ENCODE measurements around the gene FAM117A.

FAM117A gene

DNA sequence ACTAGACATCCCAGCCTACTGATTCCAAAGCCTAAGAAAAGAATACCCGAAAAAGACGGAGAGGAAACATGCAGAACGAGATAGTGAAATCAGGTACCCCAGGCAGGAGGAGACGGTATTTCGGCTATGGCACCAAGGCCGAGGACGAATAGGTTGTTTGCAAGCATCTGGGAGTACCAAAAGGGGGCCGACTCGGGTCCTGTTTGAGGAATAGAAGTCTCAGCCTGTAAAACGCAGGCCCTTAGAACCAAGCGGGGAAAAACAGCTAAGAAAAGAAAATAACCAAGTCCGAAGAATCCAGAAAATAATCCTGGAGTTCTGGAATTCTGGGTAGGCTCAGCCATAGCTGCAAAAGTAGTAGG is 56.7 kb downstream of the FAM117A start:
- FAIRE-seq, result no peak

DNA sequence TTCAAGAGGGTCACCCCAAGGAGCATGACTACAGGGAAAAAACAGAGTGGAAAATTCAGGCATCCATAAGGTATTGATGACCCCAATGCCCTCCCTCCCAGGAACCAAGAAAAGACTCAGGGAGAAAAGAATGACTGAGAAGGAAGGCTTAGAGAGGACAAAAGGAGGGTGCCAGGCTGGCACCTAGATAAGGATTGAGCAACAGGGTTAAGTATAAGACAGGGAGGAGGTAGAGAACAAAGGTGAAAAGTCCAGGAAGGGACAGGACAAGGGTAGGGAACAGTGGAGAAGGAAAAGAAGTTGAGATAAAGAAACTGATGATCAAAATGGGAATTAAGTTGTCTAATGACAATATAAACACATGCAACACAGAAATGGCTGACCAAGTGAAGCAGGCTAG is 58.7 kb downstream of the FAM117A start:
- FAIRE-seq, result no peak

DNA sequence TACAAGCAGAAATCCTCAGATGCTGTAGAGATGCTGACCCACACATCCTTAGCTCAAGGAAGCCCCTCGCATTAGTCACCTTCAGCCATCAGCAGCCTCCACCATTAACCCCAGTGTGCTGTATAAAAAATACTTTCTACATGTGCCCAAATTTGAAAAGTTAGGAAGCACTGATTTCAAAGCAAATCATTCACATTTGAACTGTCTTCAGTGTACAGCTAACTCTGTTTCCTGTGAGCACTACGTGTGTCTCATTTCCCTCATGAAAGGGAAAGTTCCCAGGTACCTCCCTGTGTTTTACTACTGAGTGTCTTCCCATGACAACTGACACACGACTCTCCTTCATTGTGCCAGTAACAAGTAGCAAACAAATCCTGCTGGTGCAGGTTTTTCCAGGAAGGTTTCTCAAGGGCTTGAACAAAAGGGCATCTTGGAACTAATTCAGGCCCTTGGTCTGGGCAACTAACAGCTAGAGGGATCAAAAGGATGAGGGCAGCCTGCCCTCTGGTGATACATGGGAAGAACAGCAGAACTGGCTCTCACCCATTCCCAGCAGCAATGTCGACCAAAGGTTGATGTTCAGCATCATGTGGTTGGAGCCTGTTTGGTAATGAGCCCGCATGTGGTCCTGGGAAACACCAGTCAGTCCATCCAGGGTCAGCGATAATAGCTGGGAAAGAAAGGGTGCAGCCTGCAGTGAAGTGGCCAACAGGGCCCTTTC is 60.2 kb downstream of the FAM117A start:
- peak; percentile 94 for FAIRE-seq

- no peak for FAIRE-seq
Measured at GRCh38 chr17:49700960-49701359, 63.0 kb downstream of the FAM117A start.

DNA sequence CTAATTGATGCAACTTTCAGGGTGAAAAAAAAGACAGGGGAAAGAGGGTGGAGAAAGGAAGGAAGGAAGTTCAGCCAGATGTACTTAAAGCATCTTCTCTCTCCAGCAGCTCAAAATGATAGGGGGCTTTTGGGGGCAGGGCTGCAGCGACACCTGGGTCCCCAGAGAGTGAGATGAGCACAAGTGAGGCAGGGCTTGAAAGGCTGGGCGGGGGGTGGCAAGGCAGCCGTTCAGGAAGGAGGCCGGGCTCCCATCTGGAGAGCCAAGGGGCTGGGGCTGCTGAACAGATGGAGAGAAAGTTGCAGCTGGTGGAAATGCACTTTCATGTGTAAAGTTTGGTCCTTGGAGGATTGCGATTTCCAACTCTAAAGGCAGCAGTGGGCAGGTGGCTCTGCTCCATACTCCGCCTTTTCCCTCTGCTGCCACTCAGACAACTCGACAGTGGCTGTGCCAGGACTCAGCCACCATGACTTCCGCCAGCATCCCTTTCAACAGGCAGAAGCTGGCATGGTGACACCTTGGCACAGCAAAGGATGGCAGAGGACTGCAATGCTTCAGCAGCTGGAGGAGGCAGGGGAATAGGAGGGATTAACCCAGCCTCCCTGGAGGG is 63.9 kb downstream of the FAM117A start:
- FAIRE-seq, result no peak

DNA sequence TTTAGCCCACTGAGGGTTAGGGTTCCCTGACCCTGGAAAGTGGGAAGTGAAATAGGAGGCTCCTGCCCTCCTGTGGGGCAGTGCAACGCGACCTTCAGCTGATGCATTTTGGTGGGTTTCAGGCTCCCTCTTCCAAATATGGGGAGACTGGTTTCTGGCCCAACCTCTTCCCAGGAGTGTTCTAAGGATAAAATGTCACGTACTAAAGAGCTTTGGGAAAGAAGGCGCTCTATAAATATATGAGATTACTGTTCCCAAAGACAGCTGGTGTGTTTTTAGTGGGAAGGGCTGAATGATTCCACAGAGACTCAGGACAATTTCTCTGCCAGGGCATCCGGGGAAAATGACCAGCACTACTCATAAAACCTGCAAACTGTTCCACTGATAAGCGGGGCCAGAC is 65.9 kb downstream of the FAM117A start:
- FAIRE-seq, result no peak

DNA sequence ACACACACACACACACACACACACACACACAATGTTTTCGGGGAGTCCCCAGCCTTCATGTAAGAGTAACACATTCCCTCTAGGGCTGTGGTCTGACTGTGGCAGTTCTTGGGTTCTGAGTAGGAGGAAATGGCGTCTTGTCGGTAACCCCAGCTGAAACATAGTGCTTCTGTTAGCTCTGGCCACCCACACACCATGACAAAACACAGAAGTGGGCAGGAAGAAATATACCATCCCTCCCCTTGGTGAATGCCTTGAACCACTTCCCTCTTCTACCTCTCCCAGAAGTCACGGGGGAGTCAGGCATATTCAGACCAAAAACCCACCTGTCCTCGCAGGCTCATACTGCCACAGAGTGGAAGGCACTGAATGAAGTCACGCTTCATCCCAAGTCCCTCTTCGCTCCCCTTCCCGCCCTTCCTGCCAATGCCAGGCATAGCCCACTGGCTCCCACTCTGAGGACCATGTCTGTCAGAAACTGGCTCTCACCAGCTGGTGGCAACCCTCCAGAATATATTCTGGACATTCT is 67.6 kb downstream of the FAM117A start:
- FAIRE-seq, result no peak

GRCh38 chr17:49695698-49696232 is 68.2 kb downstream of the FAM117A start:
- no peak for FAIRE-seq

DNA sequence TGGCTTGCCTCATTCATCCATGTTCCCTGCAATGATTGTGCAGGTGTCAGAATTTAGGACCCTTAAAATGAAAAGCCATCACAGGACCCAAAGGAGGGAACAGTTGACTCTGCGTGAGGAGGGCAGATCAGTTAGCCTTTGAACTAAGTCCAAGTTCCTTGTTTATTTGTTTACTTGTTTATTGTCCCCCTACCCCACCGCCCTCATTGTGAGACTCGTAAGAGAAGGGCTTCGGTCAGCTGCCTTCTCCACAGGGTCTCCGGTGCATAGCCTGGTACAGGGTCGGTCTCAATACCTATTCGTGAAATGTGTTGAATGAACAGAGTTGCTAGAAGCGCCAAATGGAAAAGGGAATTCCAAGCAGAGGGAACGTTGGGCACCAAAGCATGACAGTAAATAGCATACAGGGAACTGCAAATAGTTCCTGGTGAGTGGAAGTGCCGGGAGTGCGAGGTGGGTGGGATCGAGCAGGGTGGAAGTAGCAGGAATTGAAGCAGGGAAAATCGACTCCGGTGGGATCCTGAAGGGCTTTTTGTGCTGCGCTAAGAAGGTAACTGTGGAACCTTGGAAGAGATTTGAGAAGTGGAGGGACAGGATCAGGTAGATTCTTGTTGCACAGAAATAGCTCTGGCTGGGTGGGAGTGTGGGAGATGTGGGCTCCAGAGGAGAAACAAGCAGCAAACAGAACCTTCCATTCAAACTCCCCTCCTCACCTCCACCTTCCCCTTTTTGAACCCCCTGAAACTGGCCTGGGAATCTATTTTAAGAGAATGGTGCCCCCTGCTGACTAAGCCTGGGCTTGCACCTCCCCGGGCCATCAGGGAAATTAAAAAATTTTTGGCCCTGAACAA is 68.9 kb downstream of the FAM117A start:
- peak; percentile 92 for FAIRE-seq

DNA sequence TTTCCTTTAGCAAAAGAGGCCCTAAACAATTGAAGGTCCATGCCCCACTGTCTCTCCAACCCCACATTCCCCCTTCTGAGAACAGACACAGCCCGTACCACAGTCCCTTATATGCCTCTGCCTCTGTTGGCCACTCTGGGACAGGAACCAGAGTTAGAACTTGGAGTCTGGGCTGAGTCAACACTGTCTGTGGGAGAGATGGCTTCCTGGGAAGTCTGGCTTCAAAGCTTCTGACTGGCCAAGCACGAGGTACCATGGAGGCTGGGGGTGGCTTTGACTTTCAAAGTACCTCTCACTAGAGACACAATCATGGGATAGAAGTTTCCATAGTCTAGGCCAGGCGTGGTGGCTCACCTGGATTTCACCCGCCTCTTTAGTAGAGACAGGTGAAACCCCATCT is 71.2 kb downstream of the FAM117A start:
- FAIRE-seq, result no peak

DNA sequence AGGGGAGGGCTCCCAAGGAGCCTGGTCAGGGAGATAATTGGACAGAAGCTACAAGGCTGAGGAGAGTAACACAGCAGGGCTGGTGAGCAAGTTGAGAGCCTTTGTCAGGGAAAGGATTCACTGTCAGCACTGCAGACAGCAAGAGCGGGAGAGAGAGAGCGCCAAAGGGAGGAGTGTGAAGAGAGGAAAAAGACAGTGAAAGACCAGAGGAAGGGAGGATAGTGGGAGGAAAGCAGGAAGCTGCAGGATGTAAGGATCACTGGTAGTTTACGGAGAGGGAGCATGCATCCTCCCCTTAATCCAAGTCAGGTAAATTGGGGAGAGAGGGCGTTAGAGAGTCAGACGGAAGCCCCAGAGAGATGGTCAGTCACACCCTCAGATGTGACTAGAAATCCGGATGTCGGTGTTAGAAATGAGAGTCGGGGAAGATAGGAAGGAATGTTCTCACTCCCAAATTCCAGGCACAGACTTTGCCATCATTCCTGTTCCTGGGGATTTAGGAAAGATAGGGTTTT is 72.2 kb downstream of the FAM117A start:
- no peak for FAIRE-seq

- peak; percentile 46 for FAIRE-seq
Measured at GRCh38 chr17:49691086-49691676, 72.8 kb downstream of the FAM117A start.

- no peak for FAIRE-seq
Measured at GRCh38 chr17:49690256-49690655, 73.7 kb downstream of the FAM117A start.

GRCh38 chr17:49688848-49689247 is 75.1 kb downstream of the FAM117A start:
- FAIRE-seq, result no peak

DNA sequence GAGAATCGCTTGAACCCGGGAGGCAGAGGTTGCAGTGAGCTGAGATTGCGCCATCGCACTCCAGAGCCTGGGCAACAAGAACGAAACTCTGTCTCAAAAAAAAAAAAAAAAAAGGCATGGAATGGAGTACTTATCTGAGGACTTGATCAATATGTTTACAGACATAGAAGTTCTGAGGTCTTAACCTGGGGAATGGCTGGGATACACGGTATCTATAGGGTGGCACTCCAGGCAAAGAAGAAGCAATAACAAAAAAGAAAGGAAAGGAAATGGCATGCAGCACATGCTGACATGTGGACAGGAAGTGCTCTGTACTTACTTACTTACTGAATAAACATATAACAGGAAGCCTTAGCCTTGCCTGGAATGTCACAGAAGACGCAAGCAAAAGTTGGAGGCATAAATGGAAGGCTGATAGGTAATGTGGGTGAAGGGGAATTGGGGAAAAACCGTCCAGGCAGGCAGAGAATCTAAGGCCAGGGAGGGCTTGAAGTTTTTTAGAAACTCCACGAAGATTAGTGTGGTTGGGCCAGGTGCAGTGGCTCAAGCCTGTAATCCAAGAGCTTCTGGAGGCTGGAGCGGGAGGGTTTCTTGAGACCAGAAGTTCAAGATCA is 75.9 kb downstream of the FAM117A start:
- no peak for FAIRE-seq

GRCh38 chr17:49681106-49681979 is 82.6 kb downstream of the FAM117A start:
- FAIRE-seq, result no peak

DNA sequence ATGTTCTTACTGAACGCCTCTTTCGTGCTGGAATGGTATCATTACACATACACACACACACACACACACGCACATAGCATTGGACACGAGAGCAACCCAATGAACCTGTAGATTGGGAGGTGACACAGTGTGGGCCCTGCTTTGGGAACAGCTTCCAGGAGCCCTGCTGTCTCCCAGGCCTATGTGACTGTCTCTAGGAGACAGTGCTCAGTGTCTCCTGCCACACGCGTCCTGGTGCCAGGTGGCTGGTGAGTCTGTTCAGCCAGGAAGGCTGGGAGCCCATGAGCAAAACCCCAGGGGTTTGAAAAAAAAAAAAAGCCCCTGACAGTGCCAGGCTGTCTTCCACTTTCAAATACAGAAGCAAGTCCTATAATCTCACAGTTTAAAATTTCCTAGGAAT is 83.6 kb downstream of the FAM117A start:
- no peak for FAIRE-seq

DNA sequence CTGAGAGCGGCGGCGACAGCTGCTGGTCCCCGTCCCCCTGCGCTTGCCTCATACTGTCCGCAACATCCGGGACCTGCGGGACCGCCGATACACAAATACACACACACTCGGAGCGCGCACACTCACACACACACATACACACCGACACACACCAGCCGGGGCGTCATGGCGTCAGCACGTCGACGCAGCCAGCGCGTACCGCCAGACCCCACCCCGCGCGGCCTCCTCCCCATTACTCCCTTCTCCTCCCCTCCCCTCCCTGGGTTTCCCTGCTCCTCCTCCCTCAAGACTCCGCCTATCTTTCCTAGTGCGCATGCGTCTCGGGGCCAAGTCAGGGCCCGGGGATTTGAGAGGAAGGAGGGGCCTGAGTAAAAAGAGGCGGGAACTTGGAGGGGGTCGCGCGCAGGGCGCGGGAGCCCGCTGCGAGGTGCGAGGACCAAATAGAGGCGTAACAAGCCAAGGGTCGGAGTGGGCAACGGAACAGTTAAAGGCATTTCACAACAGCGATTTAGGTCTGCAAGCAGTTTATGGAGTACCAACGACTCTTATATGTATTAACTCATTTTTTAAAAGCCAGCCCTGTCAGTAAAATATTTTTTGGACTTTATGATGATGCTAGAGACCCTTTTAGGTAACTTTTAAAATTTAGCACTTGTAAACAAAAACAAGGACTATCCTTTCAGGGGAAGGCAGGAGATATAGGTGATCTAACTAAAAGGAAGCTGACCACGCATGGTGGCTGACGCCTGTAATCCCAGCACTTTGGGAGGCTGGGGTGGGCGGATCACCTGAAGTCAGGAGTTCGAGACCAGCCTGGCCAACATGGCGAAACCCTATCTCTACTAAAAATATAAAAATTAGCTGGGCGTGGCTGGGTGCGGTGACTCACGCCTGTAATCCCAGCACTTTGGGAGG is 85.7 kb downstream of the FAM117A start, which contains the start of gene SPOP:
Gene SPOP, minus strand, starts transcription at position 165 of the 915 bp plus-strand sequence. CDS start 55,287 bp downstream, outside the sequence.
- FAIRE-seq, result peak; percentile 97

GRCh38 chr17:49677134-49677932 is 86.6 kb downstream of the FAM117A start:
- FAIRE-seq, result peak; percentile 44

Measured in G401.6 (cell line).